NCI-H774 (cell line): ENCODE results near the gene ZNF574.
"Not testable (repeated sequence)": the region's sequence is repeated elsewhere in the genome, so short reads cannot be mapped to it uniquely, and the experiment has no call there.

Source experiments
- DNase-seq: peaks from one replicate; lab custom pipeline; 2025; lab: John Stamatoyannopoulos, UW

ZNF574 gene

GRCh38 chr19:42075616-42076379 lies at the start of gene ZNF574:
Gene ZNF574, plus strand, starts transcription at chr19:42076166. Its CDS starts 2,441 bp downstream, at chr19:42078607.
- peak; percentile 99 for DNase-seq

- DNase-seq: no peak
Observed at GRCh38 chr19:42028304-42029216, 47.4 kb upstream of the ZNF574 start.

- DNase-seq: no peak
Observed at GRCh38 chr19:42030645-42031440, 45.1 kb upstream of the ZNF574 start.

- DNase-seq: peak; percentile 80
Observed at GRCh38 chr19:42032431-42032830, 43.5 kb upstream of the ZNF574 start.

- DNase-seq: no peak
Observed at GRCh38 chr19:42033413-42033812, 42.6 kb upstream of the ZNF574 start.

GRCh38 chr19:42034640-42035391 lies 41.1 kb upstream of the ZNF574 start:
- peak; percentile 51 for DNase-seq

- DNase-seq: no peak
Observed at GRCh38 chr19:42037649-42038048, 38.3 kb upstream of the ZNF574 start.

GRCh38 chr19:42038666-42039065 lies 37.3 kb upstream of the ZNF574 start:
- DNase-seq: no peak

- DNase-seq: no peak
Observed at GRCh38 chr19:42040031-42040430, 35.9 kb upstream of the ZNF574 start.

- not testable (repeated sequence) for DNase-seq
Observed at GRCh38 chr19:42040491-42040890, 35.5 kb upstream of the ZNF574 start.

- DNase-seq: no peak
Observed at GRCh38 chr19:42042455-42043170, 33.4 kb upstream of the ZNF574 start.

GRCh38 chr19:42045575-42045974 lies 30.4 kb upstream of the ZNF574 start:
- no peak for DNase-seq

GRCh38 chr19:42048992-42049391 lies 27.0 kb upstream of the ZNF574 start:
- peak; percentile 26 for DNase-seq

GRCh38 chr19:42051166-42052115 lies 24.5 kb upstream of the ZNF574 start:
- no peak for DNase-seq

GRCh38 chr19:42052241-42052863 lies 23.6 kb upstream of the ZNF574 start:
- DNase-seq: no peak

GRCh38 chr19:42053037-42053935 lies 22.7 kb upstream of the ZNF574 start:
- no peak for DNase-seq

- no peak for DNase-seq
Observed at GRCh38 chr19:42054205-42054604, 21.8 kb upstream of the ZNF574 start.

- DNase-seq: no peak
Observed at GRCh38 chr19:42057846-42058245, 18.1 kb upstream of the ZNF574 start.
